Esophagus muscularis mucosa (tissue), 4 donors: ENCODE results near the gene GREB1. TPM values are rescaled to one million over a fixed set of nuclear protein-coding genes. Genes with fewer than 3 reads are reported as not detected.

Experiments
- DNase-seq: peaks from one replicate; pipeline ENCODE4 v3.0.0-alpha.2; 2017; ENCODE audit errors: extremely low spot score
- H3K27ac ChIP-seq, 4 donors: fragments of 200-600 bp; sonication (generic); replicated peaks in 1 of 4; 1 replicate in 3 of 4; 2 replicates in 1 of 4; pipeline ENCODE4 v1.5.1; 2016 to 2019; ENCODE audit warnings: mild to moderate bottlenecking in 1 of 4
- H3K27me3 ChIP-seq, 4 donors: fragments of 200-600 bp; sonication (generic); one replicate each; pipeline versions ENCODE4 v1.5.1 to v1.6.0; 2016 to 2019
- H3K36me3 ChIP-seq, 4 donors: fragments of 200-600 bp; sonication (generic); one replicate each; pipeline ENCODE4 v1.5.1; 2016 to 2019
- H3K4me1 ChIP-seq, 4 donors: fragments of 200-600 bp; sonication (generic); one replicate each; pipeline ENCODE4 v1.5.1; 2016 to 2019
- H3K4me3 ChIP-seq, 4 donors: fragments of 200-600 bp; sonication (generic); 1 replicate in 2 of 4; 2 replicates in 2 of 4; pipeline ENCODE4 v1.5.1; 2016 to 2019; ENCODE audit warnings: mild to moderate bottlenecking in 4 of 4, moderate library complexity in 1 of 4
- H3K9me3 ChIP-seq, 4 donors: fragments of 200-600 bp; sonication (generic); 1 replicate in 3 of 4; 2 replicates in 1 of 4; pipeline ENCODE4 v1.5.1; 2016 to 2019
- CTCF ChIP-seq, 3 experiments: fragments of 200-600 bp in 2 of 3; fragments of 450-650 bp in 1 of 3; sonication (generic) in 2 of 3; IDR thresholded peaks; one replicate each; pipeline ENCODE4 v1.5.1; 2017 to 2019; ENCODE audit warnings: antibody characterized with exemption in 3 of 3, mild to moderate bottlenecking in 2 of 3, moderate library complexity in 1 of 3
- EP300 ChIP-seq: sonication (generic); formaldehyde crosslinking; IDR thresholded peaks from one replicate; pipeline ENCODE4 v1.6.1; 2017; ENCODE audit warnings: antibody characterized with exemption
- POLR2A ChIP-seq: fragments of 450-650 bp; IDR thresholded peaks from one replicate; pipeline ENCODE4 v1.6.1; 2017; ENCODE audit warnings: antibody characterized with exemption, moderate library complexity, mild to moderate bottlenecking, low read depth
- POLR2AphosphoS5 ChIP-seq, 2 donors: sonication (generic); formaldehyde crosslinking; IDR thresholded peaks; one replicate each; pipeline ENCODE4 v1.6.1; 2017; ENCODE audit warnings: antibody characterized with exemption in 2 of 2
- WGBS: methylation state at CpG from one replicate; pipeline ENCODE4 v1.1.5; 2018; 5-methylcytosine and 5-hydroxymethylcytosine counted together
- intact Hi-C: fragments of 100-400 bp; cut with DNase I; formaldehyde crosslinking; loops from one replicate; pipeline ENCODE4 v1.15.1; 2023
- total RNA-seq, 4 donors: library from RNA; depleted of rRNA; stranded (reverse); fragments of >200 nt; gene quantifications; one replicate each; pipeline versions ENCODE4 v1.1.0 to v1.2.1, GENCODE V29; 2016

The GREB1 gene
- total RNA-seq, 4 donors from 2014 or later = 3.7 to 11.0 (median 7.7) TPM

GRCh38 chr2:11631462-11631861 is 97.6 kb downstream of the GREB1 start:
- WGBS = 93% methylated on average over 7 of the region's 7 CpGs
- Histone ChIP-seq H3K9me3 (peaks cover 0 to 12% (median 9%) of the 10 kb centered on the region in 4 donors), H3K4me1 (peaks cover 0 to 3% (median 0%) of the 10 kb centered on the region in 4 donors), H3K27me3 (no peaks in the 10 kb centered on the region), H3K27ac (no peak overlapping the region), H3K36me3 (peaks cover 0 to 65% (median 9%) of the 10 kb centered on the region in 4 donors), H3K4me3 (no peak overlapping the region)
- intact Hi-C loops = no loop called here
- TF ChIP-seq EP300 (no peak), CTCF (IDR thresholded peaks at IDR 0.05) (no peak), POLR2AphosphoS5 (IDR thresholded peaks at IDR 0.05) (no peak), POLR2A (no peak)
- DNase-seq = no peak

GRCh38 chr2:11633923-11634478 is 100.2 kb downstream of the GREB1 start:
- intact Hi-C loops = no loop called here
- Histone ChIP-seq H3K27ac (no peak overlapping the region), H3K27me3 (no peaks in the 10 kb centered on the region), H3K4me3 (no peak overlapping the region), H3K36me3 (peaks cover 0 to 55% (median 3%) of the 10 kb centered on the region in 4 donors), H3K4me1 (peaks cover 0 to 3% (median 0%) of the 10 kb centered on the region in 4 donors), H3K9me3 (no peaks in the 10 kb centered on the region)
- TF ChIP-seq EP300 (no peak), POLR2AphosphoS5 (IDR thresholded peaks at IDR 0.05) (no peak), CTCF (IDR thresholded peaks at IDR 0.05) (no peak), POLR2A (no peak)
- DNase-seq = no peak
- 95% methylated on average over 19 of the region's 28 CpGs for WGBS

- no peak overlapping the region for H3K4me3 ChIP-seq
- peaks cover 0 to under 1% (median 0%) of the 10 kb centered on the region in 4 donors for H3K4me1 ChIP-seq
- H3K36me3 ChIP-seq = peaks cover 0 to 61% (median 5%) of the 10 kb centered on the region in 4 donors
- WGBS = 93% methylated on average over 15 of the region's 15 CpGs
- no peaks in the 10 kb centered on the region for H3K9me3 ChIP-seq
- TF ChIP-seq EP300 = no peak
- TF ChIP-seq CTCF (IDR thresholded peaks at IDR 0.05) = no peak
- no peak for TF ChIP-seq POLR2AphosphoS5 (IDR thresholded peaks at IDR 0.05)
- TF ChIP-seq POLR2A = no peak
- intact Hi-C loops = no loop called here
- H3K27me3 ChIP-seq = no peaks in the 10 kb centered on the region
- no peak overlapping the region for H3K27ac ChIP-seq
- no peak for DNase-seq
Measured at GRCh38 chr2:11634584-11634983, 100.7 kb downstream of the GREB1 start.

GRCh38 chr2:11635141-11635540 is 101.3 kb downstream of the GREB1 start:
- no peaks in the 10 kb centered on the region for H3K4me1 ChIP-seq
- TF ChIP-seq POLR2A (no peak), CTCF (IDR thresholded peaks at IDR 0.05) (no peak), POLR2AphosphoS5 (IDR thresholded peaks at IDR 0.05) (no peak), EP300 (no peak)
- H3K36me3 ChIP-seq = peaks cover 0 to 61% (median 5%) of the 10 kb centered on the region in 4 donors
- no peaks in the 10 kb centered on the region for H3K9me3 ChIP-seq
- H3K4me3 ChIP-seq = no peak overlapping the region
- intact Hi-C loops = no loop called here
- DNase-seq = no peak
- H3K27me3 ChIP-seq = no peaks in the 10 kb centered on the region
- 98% methylated on average over 13 of the region's 15 CpGs for WGBS
- H3K27ac ChIP-seq = no peak overlapping the region
